K562 treated with DMSO at 1 percent for 48 hours (cell line): ENCODE measurements around the gene ABTB2. TPM values are rescaled to one million over a fixed set of nuclear protein-coding genes. Genes with fewer than 3 reads are reported as not detected.

Source experiments
- total RNA-seq: library from RNA; unstranded; fragments of 300-600 nt; gene quantifications from 2 replicates; pipeline ENCODE4 v1.2.3, GENCODE V29; 2022; ENCODE audit warnings: low replicate concordance; ENCODE audit errors: extremely low read depth

ABTB2 gene
- total RNA-seq: not detected in 2 replicates

GRCh38 chr11:34357701-34358257, at the start of gene ABTB2:
TSS of gene ABTB2 (minus strand) at chr11:34358010.

GRCh38 chr11:34105079-34105956, 252.5 kb downstream of the ABTB2 start, which contains the start of gene NAT10:
TSS of gene NAT10 (plus strand) at chr11:34105629. CDS start at chr11:34108226, 2,597 bp downstream.

Other genes with a start within 250 kb of the ABTB2 start
- not detected in 2 replicates for gene CAT, start 80.9 kb upstream of the ABTB2 start, total RNA-seq
- gene ELF5, start 155.8 kb upstream of the ABTB2 start, total RNA-seq: not detected in 2 replicates